GM23338 (cell line): ENCODE measurements around the gene FAT1.

ENCODE experiments used
- EZH2phosphoT487 ChIP-seq: fragments of 200-600 bp; sonication (generic); IDR thresholded peaks from one replicate; pipeline ENCODE4 v1.8.1; 2018; ENCODE audit warnings: antibody characterized with exemption; ENCODE audit not compliant: unreplicated experiment
- REST ChIP-seq: IDR thresholded peaks from one replicate; pipeline ENCODE4 v1.6.1; 2018; ENCODE audit warnings: antibody characterized with exemption; ENCODE audit not compliant: unreplicated experiment

- TF ChIP-seq REST = no peak
- TF ChIP-seq EZH2phosphoT487 = no peak
Observed at GRCh38 chr4:186691396-186691795, 32.3 kb downstream of the FAT1 start.
